GM21825 (cell line): Measurements from ENCODE around the gene OR4F15.
"Not testable (repeated sequence)": the region's sequence is repeated elsewhere in the genome, so short reads cannot be mapped to it uniquely, and the experiment has no call there.

Experiments
- ATAC-seq: cut with Tn5 transposase; IDR thresholded peaks from one replicate; pipeline ENCODE4 v1.9.1; 2021; ENCODE audit warnings: mild to moderate bottlenecking, moderate library complexity; ENCODE audit not compliant: unreplicated experiment

Gene OR4F15

GRCh38 chr15:101811902-101812301 lies at the start of gene OR4F15:
Gene OR4F15 (plus strand): TSS chr15:101812202. CDS start chr15:101818187, 5,985 bp downstream.
- no peak for ATAC-seq

- not testable (repeated sequence) for ATAC-seq
These were observed 47.2 kb upstream of the OR4F15 start for GRCh38 chr15:101764669-101765339.

- not testable (repeated sequence) for ATAC-seq
These were observed 46.7 kb upstream of the OR4F15 start for GRCh38 chr15:101765340-101765671.

GRCh38 chr15:101765772-101766456 lies 46.1 kb upstream of the OR4F15 start:
- ATAC-seq: no peak

GRCh38 chr15:101767083-101767640 lies 44.8 kb upstream of the OR4F15 start:
- ATAC-seq: not testable (repeated sequence)

- ATAC-seq: no peak
These were observed 39.1 kb upstream of the OR4F15 start for GRCh38 chr15:101772921-101773320.

GRCh38 chr15:101773496-101774100 lies 38.4 kb upstream of the OR4F15 start:
- ATAC-seq: no peak

- ATAC-seq: no peak
These were observed 36.9 kb upstream of the OR4F15 start for GRCh38 chr15:101775136-101775535.

GRCh38 chr15:101778576-101778975 lies 33.4 kb upstream of the OR4F15 start:
- not testable (repeated sequence) for ATAC-seq

GRCh38 chr15:101780225-101780624 lies 31.8 kb upstream of the OR4F15 start:
- not testable (repeated sequence) for ATAC-seq

GRCh38 chr15:101781928-101782327 lies 30.1 kb upstream of the OR4F15 start:
- no peak for ATAC-seq

- ATAC-seq: no peak
These were observed 27.4 kb upstream of the OR4F15 start for GRCh38 chr15:101784644-101785043.

GRCh38 chr15:101786422-101786821 lies 25.6 kb upstream of the OR4F15 start:
- not testable (repeated sequence) for ATAC-seq

- ATAC-seq: not testable (repeated sequence)
These were observed 24.0 kb upstream of the OR4F15 start for GRCh38 chr15:101788001-101788400.

GRCh38 chr15:101788503-101789269 lies 23.3 kb upstream of the OR4F15 start:
- ATAC-seq: not testable (repeated sequence)

GRCh38 chr15:101790748-101791147 lies 21.3 kb upstream of the OR4F15 start:
- not testable (repeated sequence) for ATAC-seq

- ATAC-seq: not testable (repeated sequence)
These were observed 18.0 kb upstream of the OR4F15 start for GRCh38 chr15:101793981-101794380.

GRCh38 chr15:101795455-101795854 lies 16.5 kb upstream of the OR4F15 start:
- no peak for ATAC-seq

GRCh38 chr15:101799665-101800064 lies 12.3 kb upstream of the OR4F15 start:
- ATAC-seq: no peak

GRCh38 chr15:101801048-101801447 lies 11.0 kb upstream of the OR4F15 start:
- no peak for ATAC-seq

GRCh38 chr15:101803209-101803608 lies 8.8 kb upstream of the OR4F15 start, which contains the start of gene OR4F6:
Gene OR4F6 (plus strand): TSS chr15:101803509. CDS start chr15:101805720, 2,211 bp downstream.
- ATAC-seq: no peak
